ENCODE results near the gene PALM. TPM values are rescaled to one million over a fixed set of nuclear protein-coding genes. Genes with fewer than 3 reads are reported as not detected.
"Not testable (repeated sequence)": the region's sequence is repeated elsewhere in the genome, so short reads cannot be mapped to it uniquely, and the experiment has no call there.

Gene PALM
- total and polyA plus RNA-seq, 7 donors = 4.9 to 17.9 (median 9.5) TPM

GRCh38 chr19:726993-727956, 18.5 kb downstream of the PALM start:
- DNase-seq (no peak), ATAC-seq (peak; percentile 17 to 23 (median 20))
- 67 to 71% (median 68%) methylated on average over 42 to 43 of the region's 43 CpGs for WGBS, 3 donors
- Histone ChIP-seq H3K36me3 (ENCODE audit: insufficient read depth in 1 of 2, low read depth in 1 of 2) (no peaks in the 10 kb centered on the region), H3K4me1 (no peaks in the 10 kb centered on the region), H3K27me3 (ENCODE audit: insufficient read depth in 3 of 3, low read length in 2 of 3) (peaks cover 0 to 3% (median 0%) of the 10 kb centered on the region in 3 donors), H3K4me3 (no peak overlapping the region), H3K9me3 (no peaks in the 10 kb centered on the region), H3K27ac (peak overlapping the region; percentile 50)
- no peak for TF ChIP-seq CTCF (IDR thresholded peaks at IDR 0.05)
- intact Hi-C loops (cut with DNase I) = no loop called here

GRCh38 chr19:728011-728410, 19.3 kb downstream of the PALM start:
- ATAC-seq (peak; percentile 56 to 86 (median 71)), DNase-seq (peak; percentile 74 to 91)
- intact Hi-C loops (cut with DNase I) = no loop called here
- Histone ChIP-seq H3K4me1 (no peaks in the 10 kb centered on the region), H3K27ac (peak overlapping the region; percentile 71), H3K9me3 (no peaks in the 10 kb centered on the region), H3K36me3 (ENCODE audit: insufficient read depth in 1 of 2, low read depth in 1 of 2) (no peaks in the 10 kb centered on the region), H3K4me3 (no peak overlapping the region), H3K27me3 (ENCODE audit: insufficient read depth in 3 of 3, low read length in 2 of 3) (peaks cover 0 to 3% (median 0%) of the 10 kb centered on the region in 3 donors)
- WGBS, 3 donors = 28 to 41% (median 29%) methylated on average over 24 to 26 of the region's 26 CpGs
- TF ChIP-seq CTCF (IDR thresholded peaks at IDR 0.05) = no peak

GRCh38 chr19:729564-729963, 20.8 kb downstream of the PALM start:
- H3K27me3 ChIP-seq (ENCODE audit: insufficient read depth in 3 of 3, low read length in 2 of 3); H3K9me3 ChIP-seq; H3K27ac ChIP-seq; H3K36me3 ChIP-seq (ENCODE audit: insufficient read depth in 1 of 2, low read depth in 1 of 2); intact Hi-C loops (cut with DNase I); H3K4me1 ChIP-seq; ATAC-seq; DNase-seq; H3K4me3 ChIP-seq: not testable (repeated sequence)
- 85 to 94% (median 87%) methylated on average over 15 of the region's 15 CpGs for WGBS, 3 donors

- TF ChIP-seq CTCF (IDR thresholded peaks at IDR 0.05) = no peak
- DNase-seq = no peak
- no peaks in the 10 kb centered on the region for H3K36me3 ChIP-seq (ENCODE audit: insufficient read depth in 1 of 2, low read depth in 1 of 2)
Measured at GRCh38 chr19:729965-730668, 21.4 kb downstream of the PALM start.

GRCh38 chr19:731000-731399, 22.3 kb downstream of the PALM start:
- Histone ChIP-seq H3K4me1 (no peaks in the 10 kb centered on the region), H3K4me3 (no peak overlapping the region), H3K36me3 (ENCODE audit: insufficient read depth in 1 of 2, low read depth in 1 of 2) (no peaks in the 10 kb centered on the region), H3K27me3 (ENCODE audit: insufficient read depth in 3 of 3, low read length in 2 of 3) (no peaks in the 10 kb centered on the region), H3K27ac (no peak overlapping the region), H3K9me3 (no peaks in the 10 kb centered on the region)
- 90 to 95% (median 92%) methylated on average over 16 of the region's 16 CpGs for WGBS, 3 donors
- no peak for TF ChIP-seq CTCF (IDR thresholded peaks at IDR 0.05)
- DNase-seq (no peak), ATAC-seq (no peak)
- intact Hi-C loops (cut with DNase I) = loop anchor here in 1 of 2 donors (10.0 kb wide), 1 partner anchor 146 kb away; the partner anchor contains the start of gene HCN2

More at GRCh38 chr19:729965-730668, 21.4 kb downstream of the PALM start:
- no peak overlapping the region for H3K4me3 ChIP-seq
- H3K9me3 ChIP-seq = no peaks in the 10 kb centered on the region
- no peak for ATAC-seq
- WGBS, 3 donors = 62 to 78% (median 77%) methylated on average over 14 of the region's 14 CpGs
- no peak overlapping the region for H3K27ac ChIP-seq
- intact Hi-C loops (cut with DNase I) = loop anchor here in 1 of 2 donors (10.0 kb wide), 1 partner anchor 145 kb away; the partner anchor contains the start of gene HCN2
- peaks cover 0 to 3% (median 0%) of the 10 kb centered on the region in 3 donors for H3K27me3 ChIP-seq (ENCODE audit: insufficient read depth in 3 of 3, low read length in 2 of 3)
- no peaks in the 10 kb centered on the region for H3K4me1 ChIP-seq

Measured in psoas muscle (tissue), 8 donors.